ENCODE data around the gene NTPCR. TPM values are rescaled to one million over a fixed set of nuclear protein-coding genes. Genes with fewer than 3 reads are reported as not detected.

Gene NTPCR
- total and polyA plus RNA-seq, 2 donors (not counting 3 experiments of a cell fraction or from before 2014, with no cell fraction given) = 13.2 to 35.3 TPM

- intact Hi-C loops (cut with micrococcal nuclease) (no loop called here), dilution Hi-C loops (cut with MboI; ENCODE audit: extremely low pct_ligation_motif_present, low sequenced_read_pairs) (no loop called here)
- H3K36me3 ChIP-seq (ENCODE audit: control insufficient read depth in 2 of 2, extremely low read depth in 1 of 2, insufficient read depth in 2 of 2, low read length in 2 of 2) = no peaks in the 10 kb centered on the region
- no peaks in the 10 kb centered on the region for H3K9me1 ChIP-seq (replicated peaks; ENCODE audit: control insufficient read depth, extremely low read depth, insufficient read depth, low read length)
- H2AFZ ChIP-seq (ENCODE audit: low read depth, low read length) = no peak overlapping the region
- CTCF ChIA-PET = interaction anchor here (1.1 kb wide), 1 partner anchor 24 kb away, joined by 3 read pairs; no protein-coding TSS in a partner anchor
- H3K9ac ChIP-seq (replicated peaks; ENCODE audit: extremely low read depth, insufficient read depth, low read length) = no peak overlapping the region
- no peak overlapping the region for H3K4me2 ChIP-seq (ENCODE audit: insufficient read depth, low read length)
- BruUV-seq (replicated peaks) = no TSS peak
- H3K4me1 ChIP-seq (ENCODE audit: control insufficient read depth, extremely low read depth, insufficient read depth, low read length) = no peaks in the 10 kb centered on the region
- H3K4me3 ChIP-seq (replicated peaks in 1 of 3; ENCODE audit: insufficient read depth in 1 of 3, low read depth in 1 of 3, low read length in 3 of 3) = no peak overlapping the region
- TF ChIP-seq POLR2AphosphoS5 (IDR thresholded peaks at IDR 0.05; ENCODE audit: insufficient read depth, low read depth, low read length) = no peak
- TF ChIP-seq FOS (IDR thresholded peaks at IDR 0.05; ENCODE audit: borderline replicate concordance, insufficient read depth, low read length) = no peak
- no peak for TF ChIP-seq EZH2 (IDR thresholded peaks at IDR 0.05; ENCODE audit: borderline replicate concordance, low read depth, low read length, severe bottlenecking)
- no peak for TF ChIP-seq MYC (IDR thresholded peaks at IDR 0.05; ENCODE audit: low read depth, low read length)
- TF ChIP-seq, protein P1, sequence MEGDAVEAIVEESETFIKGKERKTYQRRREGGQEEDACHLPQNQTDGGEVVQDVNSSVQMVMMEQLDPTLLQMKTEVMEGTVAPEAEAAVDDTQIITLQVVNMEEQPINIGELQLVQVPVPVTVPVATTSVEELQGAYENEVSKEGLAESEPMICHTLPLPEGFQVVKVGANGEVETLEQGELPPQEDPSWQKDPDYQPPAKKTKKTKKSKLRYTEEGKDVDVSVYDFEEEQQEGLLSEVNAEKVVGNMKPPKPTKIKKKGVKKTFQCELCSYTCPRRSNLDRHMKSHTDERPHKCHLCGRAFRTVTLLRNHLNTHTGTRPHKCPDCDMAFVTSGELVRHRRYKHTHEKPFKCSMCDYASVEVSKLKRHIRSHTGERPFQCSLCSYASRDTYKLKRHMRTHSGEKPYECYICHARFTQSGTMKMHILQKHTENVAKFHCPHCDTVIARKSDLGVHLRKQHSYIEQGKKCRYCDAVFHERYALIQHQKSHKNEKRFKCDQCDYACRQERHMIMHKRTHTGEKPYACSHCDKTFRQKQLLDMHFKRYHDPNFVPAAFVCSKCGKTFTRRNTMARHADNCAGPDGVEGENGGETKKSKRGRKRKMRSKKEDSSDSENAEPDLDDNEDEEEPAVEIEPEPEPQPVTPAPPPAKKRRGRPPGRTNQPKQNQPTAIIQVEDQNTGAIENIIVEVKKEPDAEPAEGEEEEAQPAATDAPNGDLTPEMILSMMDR (IDR thresholded peaks at IDR 0.05; ENCODE audit: extremely low read depth in 1 of 2, insufficient read depth in 1 of 2, low read depth in 1 of 2, low read length in 2 of 2) = no peak
- no peak for TF ChIP-seq POLR2A (IDR thresholded peaks at IDR 0.05; ENCODE audit: low read depth, low read length)
- TF ChIP-seq, protein P2, sequence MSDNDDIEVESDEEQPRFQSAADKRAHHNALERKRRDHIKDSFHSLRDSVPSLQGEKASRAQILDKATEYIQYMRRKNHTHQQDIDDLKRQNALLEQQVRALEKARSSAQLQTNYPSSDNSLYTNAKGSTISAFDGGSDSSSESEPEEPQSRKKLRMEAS (IDR thresholded peaks at IDR 0.05; ENCODE audit: insufficient read depth, insufficient read length) = no peak
- no peak for TF ChIP-seq JUN (IDR thresholded peaks at IDR 0.05; ENCODE audit: borderline replicate concordance, insufficient read depth, insufficient read length, low read depth)
- no peak for TF ChIP-seq GATA2 (IDR thresholded peaks at IDR 0.05; ENCODE audit: insufficient read depth, insufficient read length, low read depth, low read length)
- FAIRE-seq (no peak), DNase-seq (ENCODE audit: low read depth, low spot score) (no peak)
- no peaks in the 10 kb centered on the region for H3K27me3 ChIP-seq (ENCODE audit: control insufficient read depth in 2 of 2, insufficient read depth in 2 of 2, low read length in 2 of 2)
- H3K27ac ChIP-seq (ENCODE audit: insufficient read depth, low read depth, low read length) = no peak overlapping the region
- H4K20me1 ChIP-seq (replicated peaks; ENCODE audit: control insufficient read depth, extremely low read depth, insufficient read depth, low read length) = no peaks in the 10 kb centered on the region
- H3K79me2 ChIP-seq (ENCODE audit: control insufficient read depth, insufficient read depth, low read length) = no peaks in the 10 kb centered on the region
- H3K9me3 ChIP-seq (replicated peaks; ENCODE audit: control insufficient read depth, insufficient read depth, low read length) = no peaks in the 10 kb centered on the region
- POLR2A ChIA-PET = no interaction called here
Observed at GRCh38 chr1:232904566-232904965, 45.8 kb upstream of the NTPCR start.
